Transverse colon (tissue), 4 donors: Measurements from ENCODE around the gene IKZF2. TPM values are rescaled to one million over a fixed set of nuclear protein-coding genes. Genes with fewer than 3 reads are reported as not detected.

Experiments used
- DNase-seq: peaks from one replicate; pipeline ENCODE4 v3.0.0-alpha.2; 2019
- H3K27ac ChIP-seq, 4 donors: fragments of 200-600 bp; sonication (generic); 2 replicates each; pipeline ENCODE4 v1.5.1; 2016 to 2018; ENCODE audit warnings: inconsistent platforms in 4 of 4
- H3K27me3 ChIP-seq: fragments of 200-600 bp; sonication (generic); 2 replicates; pipeline ENCODE4 v1.5.1; 2017; ENCODE audit warnings: inconsistent platforms
- H3K36me3 ChIP-seq, 4 donors: fragments of 200-600 bp; sonication (generic); 2 replicates each; pipeline ENCODE4 v1.5.1; 2017 to 2019; ENCODE audit warnings: inconsistent platforms in 4 of 4
- H3K4me1 ChIP-seq, 4 donors: fragments of 200-600 bp; sonication (generic); 2 replicates each; pipeline ENCODE4 v1.5.1; 2017 to 2020; ENCODE audit warnings: inconsistent platforms in 4 of 4
- H3K4me3 ChIP-seq, 4 donors: fragments of 200-600 bp; sonication (generic); 1 replicate in 1 of 4; 2 replicates in 3 of 4; pipeline versions ENCODE4 v1.5.1 to v1.6.1; 2017 to 2019; ENCODE audit warnings: inconsistent platforms in 4 of 4
- H3K9me3 ChIP-seq, 2 donors: fragments of 200-600 bp; sonication (generic); 2 replicates each; pipeline ENCODE4 v1.5.1; 2017 to 2019; ENCODE audit warnings: inconsistent platforms in 2 of 2
- CTCF ChIP-seq, 5 experiments: fragments of 200-600 bp in 3 of 5; fragments of 450-650 bp in 2 of 5; sonication (generic) in 3 of 5; IDR thresholded peaks; 1 replicate in 2 of 5; 2 replicates in 3 of 5; pipeline ENCODE4 v1.5.1; 2016 to 2017; ENCODE audit warnings: antibody characterized with exemption in 5 of 5, inconsistent platforms in 3 of 5, mild to moderate bottlenecking in 2 of 5, moderate library complexity in 1 of 5
- EP300 ChIP-seq: sonication (generic); formaldehyde crosslinking; IDR thresholded peaks from one replicate; pipeline ENCODE4 v1.6.1; 2017; ENCODE audit warnings: antibody characterized with exemption, low read depth
- POLR2A ChIP-seq: fragments of 450-650 bp; IDR thresholded peaks from one replicate; pipeline ENCODE4 v1.6.1; 2016; ENCODE audit warnings: antibody characterized with exemption, mild to moderate bottlenecking, moderate library complexity
- POLR2AphosphoS5 ChIP-seq, 3 donors: sonication (generic); formaldehyde crosslinking; IDR thresholded peaks; one replicate each; pipeline ENCODE4 v1.6.1; 2016; ENCODE audit warnings: antibody characterized with exemption in 3 of 3
- WGBS, 2 donors: methylation state at CpG; one replicate each; pipeline ENCODE4 v1.1.5; 2018; ENCODE audit warnings: low coverage in 1 of 2; 5-methylcytosine and 5-hydroxymethylcytosine counted together
- in situ Hi-C, 4 donors: fragments of 200-750 bp; cut with MboI; loops; one replicate each; pipeline versions ENCODE4 v1.15.0 to v1.15.1; 2017; ENCODE audit warnings: low sequenced_read_pairs in 3 of 4, low pct_ligation_motif_present in 1 of 4, low pct_unique_long_range_greater_than_20kb in 1 of 4
- intact Hi-C: fragments of 100-400 bp; cut with DNase I; formaldehyde crosslinking; loops from one replicate; pipeline ENCODE4 v1.15.1; 2023; ENCODE audit warnings: low total_unique reads
- total RNA-seq, 4 donors: library from RNA; depleted of rRNA; stranded (reverse); fragments of >200 nt; gene quantifications; one replicate each; pipeline ENCODE4 v1.1.0, GENCODE V29; 2016

IKZF2 gene
- total RNA-seq, 4 donors from 2014 or later = 1.8 to 15.6 (median 12.3) TPM

GRCh38 chr2:213068676-213069359 is 82.6 kb downstream of the IKZF2 start:
- TF ChIP-seq POLR2AphosphoS5 (IDR thresholded peaks at IDR 0.05) (no peak), POLR2A (no peak), CTCF (IDR thresholded peaks at IDR 0.05) (no peak), EP300 (no peak)
- H3K27ac ChIP-seq = no peak overlapping the region
- H3K4me3 ChIP-seq = no peak overlapping the region
- 85 to 94% methylated on average over 2 of the region's 2 CpGs for WGBS, 2 donors
- no peak for DNase-seq
- in situ Hi-C loops = no loop called here
- H3K9me3 ChIP-seq = no peaks in the 10 kb centered on the region
- no peaks in the 10 kb centered on the region for H3K36me3 ChIP-seq
- intact Hi-C loops = no loop called here
- H3K4me1 ChIP-seq = peaks cover 0 to 26% (median 5%) of the 10 kb centered on the region in 4 donors
- no peaks in the 10 kb centered on the region for H3K27me3 ChIP-seq

DNA sequence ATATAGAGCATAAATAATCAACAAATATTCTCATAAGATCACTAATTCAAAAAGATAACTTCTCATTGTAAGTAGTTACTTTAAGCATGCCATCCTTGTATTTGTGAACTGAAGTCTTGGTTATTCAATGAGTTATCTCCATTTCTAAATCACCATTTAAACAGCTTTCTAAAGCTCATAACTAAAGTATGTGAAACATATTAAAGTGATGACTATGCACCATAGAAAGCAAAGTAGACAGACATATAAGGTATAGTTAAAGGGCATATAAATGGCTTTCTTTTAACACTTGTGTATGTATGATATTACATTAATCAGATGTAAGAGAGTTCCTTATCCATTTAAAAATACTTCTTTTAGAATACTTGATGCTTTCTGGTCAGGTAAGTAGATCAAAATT is 83.5 kb downstream of the IKZF2 start:
- no peak overlapping the region for H3K27ac ChIP-seq
- H3K9me3 ChIP-seq = no peaks in the 10 kb centered on the region
- H3K4me1 ChIP-seq = peaks cover 0 to 26% (median 5%) of the 10 kb centered on the region in 4 donors
- no peaks in the 10 kb centered on the region for H3K27me3 ChIP-seq
- intact Hi-C loops (no loop called here), in situ Hi-C loops (no loop called here)
- no peak for DNase-seq
- no peak for TF ChIP-seq EP300
- TF ChIP-seq CTCF (IDR thresholded peaks at IDR 0.05) = no peak
- TF ChIP-seq POLR2A = no peak
- TF ChIP-seq POLR2AphosphoS5 (IDR thresholded peaks at IDR 0.05) = no peak
- H3K4me3 ChIP-seq = no peak overlapping the region
- no peaks in the 10 kb centered on the region for H3K36me3 ChIP-seq

GRCh38 chr2:213066443-213066743 is 85.0 kb downstream of the IKZF2 start:
- Histone ChIP-seq H3K27ac (peak overlapping the region in 1 of 4 donors; percentile 9), H3K9me3 (no peaks in the 10 kb centered on the region), H3K4me3 (no peak overlapping the region), H3K36me3 (no peaks in the 10 kb centered on the region), H3K27me3 (no peaks in the 10 kb centered on the region), H3K4me1 (peaks cover 0 to 26% (median 5%) of the 10 kb centered on the region in 4 donors)
- intact Hi-C loops (no loop called here), in situ Hi-C loops (no loop called here)
- DNase-seq = no peak
- WGBS, 2 donors = 6% methylated on average over 1 of the region's 1 CpG; no CpG with 5 or more reads in 1 of the 2 donors
- TF ChIP-seq POLR2AphosphoS5 (IDR thresholded peaks at IDR 0.05) (no peak), POLR2A (no peak), CTCF (IDR thresholded peaks at IDR 0.05) (no peak), EP300 (no peak)

DNA sequence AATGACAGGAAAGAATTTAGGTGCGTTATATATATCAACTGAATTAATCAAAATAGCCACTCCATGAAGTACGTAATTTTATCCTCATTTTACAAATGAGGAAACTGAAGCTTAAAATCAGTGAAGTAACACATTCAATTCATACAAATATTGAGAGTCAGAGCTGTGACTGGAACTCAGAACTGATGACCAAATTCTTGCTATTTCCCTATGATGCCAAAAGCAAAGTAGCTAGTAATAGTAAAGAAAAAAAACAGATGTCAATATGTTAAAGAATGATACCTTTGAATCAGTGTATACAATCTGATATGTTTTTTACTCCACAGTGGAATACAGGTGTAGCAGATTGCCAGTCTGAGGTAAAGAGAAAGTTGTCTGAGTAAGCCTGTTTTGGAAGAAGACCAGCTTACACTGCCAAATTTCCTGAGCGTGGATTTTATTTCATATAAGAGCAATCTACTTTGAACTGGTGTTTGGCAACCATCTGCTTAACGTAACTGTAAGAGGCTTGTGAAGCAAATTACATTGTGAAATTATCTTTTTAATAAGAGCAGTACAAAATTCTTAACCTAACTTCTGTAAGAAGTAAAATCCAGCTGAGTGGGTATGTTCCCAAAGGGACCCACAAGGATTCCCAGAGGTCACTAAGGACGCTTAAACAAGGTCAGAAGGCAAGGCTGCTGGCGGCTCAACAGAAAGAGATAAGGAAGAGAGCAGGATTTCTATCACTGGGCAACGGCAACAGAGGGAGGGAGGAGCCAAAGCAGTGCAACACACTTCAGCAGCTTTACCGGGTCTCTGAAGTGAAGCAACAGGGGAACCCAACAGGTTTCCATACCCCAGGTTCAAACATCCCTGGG is 85.6 kb downstream of the IKZF2 start:
- Histone ChIP-seq H3K27ac (peak overlapping the region in 2 of 4 donors; percentile 2 to 9), H3K4me1 (peaks cover 0 to 26% (median 5%) of the 10 kb centered on the region in 4 donors), H3K9me3 (no peaks in the 10 kb centered on the region), H3K36me3 (no peaks in the 10 kb centered on the region), H3K4me3 (peak overlapping the region in 1 of 4 donors; percentile 14), H3K27me3 (no peaks in the 10 kb centered on the region)
- TF ChIP-seq EP300 (no peak), CTCF (IDR thresholded peaks at IDR 0.05) (no peak), POLR2AphosphoS5 (IDR thresholded peaks at IDR 0.05) (no peak), POLR2A (no peak)
- intact Hi-C loops = no loop called here
- peak; percentile 32 for DNase-seq
- WGBS, 2 donors = 29 to 36% methylated on average over 5 to 8 of the region's 8 CpGs
- in situ Hi-C loops = no loop called here
